Measurements from ENCODE around the gene GLOD4.

DNA sequence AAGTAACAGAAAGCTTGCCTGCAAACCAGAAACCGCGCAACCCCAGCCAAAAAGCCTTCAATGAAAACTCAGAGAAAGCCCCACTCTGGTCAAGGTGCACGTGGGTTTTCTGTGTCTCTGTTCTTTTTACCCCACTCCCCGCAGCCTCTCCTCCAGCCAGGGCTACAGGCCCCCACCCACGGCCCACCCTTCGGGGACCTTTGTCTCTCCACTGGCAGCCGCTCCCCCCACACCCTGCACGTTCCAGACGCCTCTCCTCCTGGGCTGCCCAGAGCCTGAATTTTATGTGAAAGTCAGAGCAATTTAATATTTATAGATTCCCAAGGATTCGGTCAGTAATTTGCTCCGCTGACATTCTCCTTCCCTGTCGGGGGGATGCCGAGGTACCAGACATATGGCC lies 24.3 kb upstream of the GLOD4 start:
- TF ChIP-seq, protein P1, sequence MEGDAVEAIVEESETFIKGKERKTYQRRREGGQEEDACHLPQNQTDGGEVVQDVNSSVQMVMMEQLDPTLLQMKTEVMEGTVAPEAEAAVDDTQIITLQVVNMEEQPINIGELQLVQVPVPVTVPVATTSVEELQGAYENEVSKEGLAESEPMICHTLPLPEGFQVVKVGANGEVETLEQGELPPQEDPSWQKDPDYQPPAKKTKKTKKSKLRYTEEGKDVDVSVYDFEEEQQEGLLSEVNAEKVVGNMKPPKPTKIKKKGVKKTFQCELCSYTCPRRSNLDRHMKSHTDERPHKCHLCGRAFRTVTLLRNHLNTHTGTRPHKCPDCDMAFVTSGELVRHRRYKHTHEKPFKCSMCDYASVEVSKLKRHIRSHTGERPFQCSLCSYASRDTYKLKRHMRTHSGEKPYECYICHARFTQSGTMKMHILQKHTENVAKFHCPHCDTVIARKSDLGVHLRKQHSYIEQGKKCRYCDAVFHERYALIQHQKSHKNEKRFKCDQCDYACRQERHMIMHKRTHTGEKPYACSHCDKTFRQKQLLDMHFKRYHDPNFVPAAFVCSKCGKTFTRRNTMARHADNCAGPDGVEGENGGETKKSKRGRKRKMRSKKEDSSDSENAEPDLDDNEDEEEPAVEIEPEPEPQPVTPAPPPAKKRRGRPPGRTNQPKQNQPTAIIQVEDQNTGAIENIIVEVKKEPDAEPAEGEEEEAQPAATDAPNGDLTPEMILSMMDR (IDR thresholded peaks at IDR 0.05; ENCODE audit: poor library complexity): no peak
- TF ChIP-seq EZH2 (IDR thresholded peaks at IDR 0.05; ENCODE audit: borderline replicate concordance): no peak
